ENCODE measurements around the gene FAM168A. TPM values are rescaled to one million over a fixed set of nuclear protein-coding genes. Genes with fewer than 3 reads are reported as not detected.

FAM168A gene
- polyA plus RNA-seq, 1 donor from 2014 or later, result 2.6 TPM

DNA sequence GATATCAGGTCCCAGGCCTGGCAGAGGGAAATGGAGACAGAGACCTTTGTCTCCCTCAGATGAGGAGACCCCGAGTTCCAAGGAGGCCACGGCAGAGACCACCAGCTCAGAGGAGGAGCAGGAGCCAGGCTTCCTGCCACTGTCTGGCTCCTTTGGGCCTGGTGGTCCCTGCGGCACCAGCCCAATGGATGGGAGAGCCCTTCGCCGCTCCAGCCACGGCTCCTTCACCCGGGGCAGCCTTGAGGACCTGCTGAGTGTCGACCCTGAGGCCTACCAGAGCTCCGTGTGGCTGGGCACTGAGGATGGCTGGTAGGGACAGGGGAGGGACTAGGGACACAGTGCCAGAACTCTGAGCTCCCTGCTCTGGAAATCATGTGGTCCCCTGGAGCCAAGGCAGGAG lies 234.8 kb downstream of the FAM168A start:
- peaks cover 1% of the 10 kb centered on the region for H3K27me3 Mint-ChIP-seq
- peaks cover 2% of the 10 kb centered on the region for H3K36me3 Mint-ChIP-seq
- H3K27ac Mint-ChIP-seq, result peak overlapping the region; percentile 59 to 93 (median 66)
- no peaks in the 10 kb centered on the region for H3K9me3 Mint-ChIP-seq
- H3K4me3 Mint-ChIP-seq, result peak overlapping the region in 1 of 4 donors; percentile 37
- H3K4me1 Mint-ChIP-seq, result peaks cover 26 to 36% (median 27%) of the 10 kb centered on the region in 3 donors

DNA sequence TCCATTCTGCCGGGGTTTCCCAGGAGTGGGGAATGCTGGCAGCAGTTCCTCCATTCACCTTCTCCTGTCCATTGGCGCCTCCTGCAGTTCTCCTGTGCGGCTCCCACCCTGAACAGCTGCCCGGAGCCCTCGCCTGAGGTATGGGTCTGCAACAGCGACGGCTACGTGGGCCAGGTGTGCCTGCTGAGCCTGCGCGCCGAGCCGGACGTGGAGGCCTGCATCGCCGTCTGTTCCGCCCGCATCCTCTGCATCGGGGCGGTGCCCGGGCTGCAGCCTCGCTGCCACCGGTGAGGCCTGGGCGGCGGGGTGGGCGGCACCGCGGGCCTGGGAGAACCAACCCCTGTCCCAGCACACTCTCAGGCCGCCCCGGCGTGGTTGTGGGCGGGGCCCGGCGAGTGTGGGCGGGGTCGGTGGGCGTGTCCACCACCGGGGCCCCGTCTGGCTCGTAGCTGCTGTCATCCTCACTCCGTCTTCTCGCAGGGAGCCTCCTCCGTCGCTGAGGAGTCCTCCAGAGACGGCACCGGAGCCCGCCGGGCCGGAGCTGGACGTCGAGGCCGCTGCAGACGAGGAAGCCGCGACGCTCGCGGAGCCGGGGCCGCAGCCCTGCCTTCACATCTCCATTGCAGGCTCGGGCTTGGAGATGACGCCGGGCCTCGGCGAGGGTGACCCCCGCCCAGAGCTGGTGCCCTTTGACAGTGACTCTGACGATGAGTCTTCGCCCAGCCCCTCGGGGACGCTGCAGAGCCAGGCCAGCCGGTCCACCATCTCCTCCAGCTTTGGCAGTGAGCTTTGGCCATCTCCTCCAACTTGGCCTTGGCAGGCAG lies 235.7 kb downstream of the FAM168A start:
- Mint-ChIP-seq H3K9me3 (no peaks in the 10 kb centered on the region), H3K27me3 (peaks cover 1% of the 10 kb centered on the region), H3K4me3 (no peak overlapping the region), H3K4me1 (peaks cover 17 to 27% (median 18%) of the 10 kb centered on the region in 3 donors), H3K27ac (peak overlapping the region; percentile 59 to 93 (median 66)), H3K36me3 (peaks cover 2% of the 10 kb centered on the region)

DNA sequence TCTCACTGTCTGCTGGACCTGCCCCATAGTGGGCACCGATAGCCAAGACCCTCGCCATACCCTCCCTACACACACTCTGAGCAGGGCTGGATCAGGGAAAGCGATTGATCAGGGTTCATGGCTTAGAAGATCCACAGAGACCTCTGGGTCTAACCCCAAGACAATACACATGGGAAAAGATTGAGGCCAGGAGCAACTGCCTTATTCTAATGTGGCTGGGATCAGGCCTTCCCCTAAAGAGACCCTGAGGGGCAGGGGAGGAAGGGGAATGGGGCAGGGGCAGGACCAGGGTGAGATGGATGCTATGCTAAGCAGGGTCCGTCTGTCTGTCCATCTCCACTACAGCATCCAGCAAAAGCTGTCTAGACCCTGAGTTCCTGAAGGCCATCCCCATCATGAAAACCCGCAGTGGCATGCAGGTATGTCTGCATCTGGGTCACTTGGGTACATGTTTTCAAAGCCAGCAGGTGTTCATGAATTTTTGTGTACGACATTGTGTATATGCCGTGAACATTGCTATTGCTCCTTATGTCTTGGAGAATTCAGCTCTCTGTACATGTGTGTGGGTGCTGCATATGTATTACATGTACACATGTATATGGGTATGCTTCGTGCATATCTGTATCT lies 237.1 kb downstream of the FAM168A start:
- Mint-ChIP-seq H3K36me3 (peaks cover 2% of the 10 kb centered on the region), H3K4me1 (peaks cover 7 to 17% (median 8%) of the 10 kb centered on the region in 3 donors), H3K27me3 (no peaks in the 10 kb centered on the region), H3K27ac (peak overlapping the region in 1 of 3 donors; percentile 70), H3K9me3 (no peaks in the 10 kb centered on the region), H3K4me3 (no peak overlapping the region)

DNA sequence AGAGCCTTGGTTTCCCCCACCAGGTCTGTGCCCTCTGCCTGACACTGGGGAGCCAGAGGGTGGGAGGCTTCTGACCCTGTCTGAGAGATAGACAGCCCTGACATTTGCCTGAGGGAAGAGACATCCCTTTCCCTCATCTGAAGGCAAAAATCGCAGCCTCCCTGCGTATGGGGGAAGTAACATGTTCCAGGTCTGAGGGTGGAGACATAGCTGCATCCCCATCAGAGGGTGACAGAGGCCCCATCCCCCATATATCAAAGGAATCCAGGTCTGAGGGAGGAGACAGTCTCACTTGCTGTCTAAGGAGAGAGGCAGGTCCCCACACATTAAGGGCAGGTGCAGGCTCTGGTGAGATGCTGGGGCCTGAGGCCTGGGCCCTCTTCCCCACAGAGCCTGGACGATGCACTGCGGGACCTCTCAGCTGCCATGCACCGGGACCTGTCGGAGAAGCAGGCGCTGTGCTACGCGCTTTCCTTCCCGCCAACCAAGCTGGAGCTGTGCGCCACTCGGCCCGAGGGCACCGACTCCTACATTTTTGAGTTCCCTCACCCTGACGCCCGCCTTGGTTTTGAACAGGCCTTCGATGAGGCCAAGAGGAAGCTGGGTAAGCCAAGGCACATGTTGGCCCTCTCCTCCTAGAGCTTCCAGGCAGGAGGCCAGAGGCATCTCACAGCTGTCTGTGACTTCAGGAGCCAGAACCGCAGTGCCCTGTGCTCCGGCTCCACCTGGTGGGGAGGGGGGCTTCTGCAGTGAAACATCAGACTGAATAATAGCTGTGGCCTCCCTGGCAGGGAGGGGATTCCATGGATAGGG lies 237.8 kb downstream of the FAM168A start:
- H3K36me3 Mint-ChIP-seq, result peaks cover 2% of the 10 kb centered on the region
- peak overlapping the region in 1 of 3 donors; percentile 53 for H3K27ac Mint-ChIP-seq

DNA sequence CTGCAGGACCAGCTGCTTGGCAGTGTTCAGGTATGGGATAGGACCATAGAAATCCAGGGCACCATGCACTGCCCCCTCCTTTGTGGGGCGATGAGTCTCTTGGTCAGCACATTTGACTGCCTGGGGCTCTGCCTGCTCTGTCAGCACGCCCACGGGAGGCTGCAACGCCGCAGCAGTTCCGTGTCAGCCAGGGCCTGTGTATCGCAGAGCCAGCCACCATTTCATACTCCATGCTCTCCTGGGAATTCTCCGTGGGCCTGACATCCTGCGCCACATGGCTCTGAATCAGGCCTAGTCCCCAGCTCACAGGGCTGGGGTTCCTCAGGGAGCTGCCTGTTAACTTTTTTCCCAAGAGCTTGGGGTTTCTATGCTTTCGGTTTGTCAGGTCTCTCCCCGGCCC lies 238.6 kb downstream of the FAM168A start:
- Mint-ChIP-seq H3K27me3 (no peaks in the 10 kb centered on the region), H3K36me3 (peaks cover 2% of the 10 kb centered on the region), H3K9me3 (no peaks in the 10 kb centered on the region), H3K27ac (no peak overlapping the region), H3K4me3 (no peak overlapping the region), H3K4me1 (peaks cover 6 to 9% (median 7%) of the 10 kb centered on the region in 3 donors)

More for the DNA sequence above, 237.8 kb downstream of the FAM168A start:
- Mint-ChIP-seq H3K27me3 (no peaks in the 10 kb centered on the region), H3K9me3 (no peaks in the 10 kb centered on the region), H3K4me3 (no peak overlapping the region), H3K4me1 (peaks cover 6 to 14% (median 7%) of the 10 kb centered on the region in 3 donors)

DNA sequence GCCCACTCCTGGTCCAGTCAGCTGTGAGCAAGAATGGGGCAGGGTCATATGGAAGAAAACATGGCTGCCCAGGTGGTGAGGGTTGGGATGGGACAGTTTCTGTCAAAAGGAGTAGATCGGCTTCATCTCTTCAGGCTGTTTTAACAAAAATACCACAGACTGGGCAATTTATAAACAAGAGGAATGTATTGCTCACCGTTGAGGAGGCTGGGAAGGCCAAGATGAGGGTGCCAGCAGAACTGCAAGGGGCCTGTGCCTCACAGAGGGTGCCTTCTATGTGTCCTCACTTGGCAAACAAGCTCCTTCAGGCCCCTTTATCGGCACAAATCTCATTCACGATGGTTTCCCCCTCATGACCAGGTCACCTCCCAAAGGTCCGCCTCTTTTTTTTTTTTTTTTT lies 239.8 kb downstream of the FAM168A start:
- H3K27ac Mint-ChIP-seq, result no peak overlapping the region
- H3K27me3 Mint-ChIP-seq, result no peaks in the 10 kb centered on the region
- peaks cover 2% of the 10 kb centered on the region for H3K36me3 Mint-ChIP-seq
- H3K4me1 Mint-ChIP-seq, result peaks cover 0 to 2% (median 0%) of the 10 kb centered on the region in 3 donors
- no peaks in the 10 kb centered on the region for H3K9me3 Mint-ChIP-seq
- H3K4me3 Mint-ChIP-seq, result no peak overlapping the region

DNA sequence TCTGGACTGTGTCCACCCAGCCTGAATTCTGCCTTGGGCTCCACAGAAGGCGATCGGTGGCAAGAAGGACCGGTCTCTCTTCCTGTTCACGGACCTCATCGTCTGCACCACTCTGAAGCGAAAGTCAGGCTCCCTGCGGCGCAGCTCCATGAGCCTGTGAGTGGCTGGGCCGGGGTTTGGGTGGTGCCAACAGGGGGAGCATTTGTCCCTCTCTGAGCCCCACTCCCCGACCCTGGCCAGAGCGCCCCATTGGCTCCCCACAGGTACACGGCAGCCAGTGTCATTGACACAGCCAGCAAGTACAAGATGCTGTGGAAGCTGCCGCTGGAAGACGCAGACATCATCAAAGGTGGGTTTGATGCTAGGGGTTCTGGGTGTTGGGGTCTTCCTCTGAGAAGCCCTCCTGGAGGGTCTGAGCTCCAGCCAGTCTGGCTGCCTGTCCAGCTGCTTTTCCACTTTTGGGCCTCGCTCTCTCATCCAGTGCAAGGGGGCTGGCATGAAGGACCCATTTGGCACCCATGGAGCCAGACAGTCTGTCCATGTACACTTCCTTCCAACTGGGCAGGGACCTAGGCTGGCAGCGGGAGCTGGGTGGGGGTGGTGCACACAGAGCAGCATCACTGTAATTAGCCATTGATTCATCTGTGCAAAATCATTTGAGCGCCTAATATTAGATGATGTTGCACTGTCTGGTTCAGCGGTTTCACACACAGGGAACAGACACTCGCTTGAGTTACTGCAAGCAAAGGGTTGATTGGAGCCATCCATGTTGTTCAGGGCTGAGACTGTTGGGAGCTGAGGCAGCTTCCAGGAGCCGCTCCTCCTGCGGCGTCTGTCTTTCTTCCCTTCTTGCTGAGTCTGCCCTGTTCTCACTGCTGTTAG lies 240.7 kb downstream of the FAM168A start:
- no peaks in the 10 kb centered on the region for H3K27me3 Mint-ChIP-seq
- peaks cover 2% of the 10 kb centered on the region for H3K36me3 Mint-ChIP-seq
- H3K4me1 Mint-ChIP-seq, result peaks cover 0 to 2% (median 0%) of the 10 kb centered on the region in 3 donors
- H3K4me3 Mint-ChIP-seq, result no peak overlapping the region
- no peaks in the 10 kb centered on the region for H3K9me3 Mint-ChIP-seq
- H3K27ac Mint-ChIP-seq, result no peak overlapping the region

DNA sequence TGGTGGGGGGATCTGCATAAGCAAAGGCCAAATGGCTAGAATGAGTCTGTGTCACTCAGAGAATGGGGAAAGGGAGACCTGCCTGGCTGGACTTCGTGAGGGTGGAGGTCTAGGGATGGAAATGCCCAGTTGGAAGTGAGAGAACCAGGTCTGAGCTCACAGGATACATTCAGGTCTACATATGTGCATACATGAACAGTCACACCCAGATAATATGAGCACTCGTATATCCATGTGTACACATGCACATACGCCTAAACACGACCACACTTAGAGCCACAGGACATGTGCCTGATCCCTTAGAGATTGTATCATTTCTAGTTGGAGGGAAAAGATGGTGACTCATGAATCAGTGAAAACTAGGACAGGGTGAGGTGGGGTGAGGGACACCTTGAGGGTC lies 242.8 kb downstream of the FAM168A start:
- peaks cover 2% of the 10 kb centered on the region for H3K36me3 Mint-ChIP-seq
- no peaks in the 10 kb centered on the region for H3K27me3 Mint-ChIP-seq
- H3K4me1 Mint-ChIP-seq, result peaks cover 0 to 7% (median 5%) of the 10 kb centered on the region in 3 donors
- H3K9me3 Mint-ChIP-seq, result no peaks in the 10 kb centered on the region
- H3K4me3 Mint-ChIP-seq, result no peak overlapping the region
- peak overlapping the region in 1 of 3 donors; percentile 91 for H3K27ac Mint-ChIP-seq

DNA sequence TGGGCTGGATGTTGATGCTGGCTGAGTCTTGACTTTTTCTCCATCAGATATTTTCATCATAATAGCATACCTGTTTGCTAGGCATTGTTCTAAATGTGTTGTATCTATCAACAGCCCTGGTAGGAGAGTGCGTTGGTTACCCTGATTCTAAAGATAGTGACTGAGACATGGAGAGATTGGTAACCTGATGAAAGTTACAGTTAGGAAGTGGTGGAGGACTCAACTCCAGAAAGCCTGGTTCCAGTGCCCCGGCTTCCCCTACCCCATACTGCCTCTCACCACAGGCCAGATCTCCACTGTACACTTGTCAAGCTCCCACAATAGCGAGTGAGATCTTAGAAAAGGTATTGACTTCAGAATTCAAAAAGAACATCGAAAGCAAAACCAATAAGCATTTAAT lies 244.5 kb downstream of the FAM168A start:
- peaks cover 2% of the 10 kb centered on the region for H3K36me3 Mint-ChIP-seq
- H3K27ac Mint-ChIP-seq, result peak overlapping the region in 1 of 3 donors; percentile 57
- no peaks in the 10 kb centered on the region for H3K9me3 Mint-ChIP-seq
- peaks cover 0 to 8% (median 5%) of the 10 kb centered on the region in 3 donors for H3K4me1 Mint-ChIP-seq
- peaks cover 2% of the 10 kb centered on the region for H3K27me3 Mint-ChIP-seq
- H3K4me3 Mint-ChIP-seq, result no peak overlapping the region

DNA sequence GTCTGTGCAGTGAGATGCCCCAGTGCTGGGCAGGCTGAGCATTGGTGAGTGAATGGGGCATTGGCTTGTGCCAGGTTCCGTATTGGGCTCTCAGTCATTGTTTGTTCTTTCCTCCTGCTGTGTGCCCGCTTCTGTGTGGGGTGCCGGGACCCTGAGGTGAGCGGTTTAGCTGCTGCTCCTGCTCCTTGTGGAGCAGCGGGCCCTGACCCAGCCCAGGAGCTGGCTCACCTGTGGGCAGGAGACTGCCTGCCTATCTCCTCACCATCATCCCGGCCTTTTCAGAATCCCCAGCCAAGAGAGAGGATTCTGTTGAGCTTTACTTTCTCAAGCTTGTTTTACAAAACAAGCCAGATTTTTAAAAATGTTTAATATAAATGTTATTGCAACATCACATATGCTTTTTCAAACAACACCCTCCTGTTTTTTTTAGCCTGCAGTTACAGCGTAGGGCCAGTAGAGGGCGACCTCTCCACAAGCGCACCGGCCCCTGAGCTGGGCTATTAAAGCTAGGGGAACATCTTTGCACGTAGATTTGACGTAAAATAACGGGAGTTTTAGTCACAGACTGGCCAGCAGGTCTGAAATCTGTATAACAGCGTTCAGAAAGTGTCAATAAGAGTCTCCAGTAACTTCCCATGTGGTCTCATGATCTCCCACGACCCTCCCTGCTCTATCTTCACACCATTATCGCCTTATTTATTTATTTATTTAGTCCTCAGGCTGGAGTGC lies 246.8 kb downstream of the FAM168A start:
- Mint-ChIP-seq H3K36me3 (peaks cover 2% of the 10 kb centered on the region), H3K4me1 (peaks cover 0 to 8% (median 5%) of the 10 kb centered on the region in 3 donors), H3K4me3 (peak overlapping the region in 2 of 4 donors; percentile 33 to 52), H3K27me3 (peaks cover 2% of the 10 kb centered on the region), H3K27ac (peak overlapping the region in 1 of 3 donors; percentile 67), H3K9me3 (no peaks in the 10 kb centered on the region)

Other genes with a start within 250 kb of the FAM168A start
- 29.9 TPM for gene RELT, start 221.7 kb downstream of the FAM168A start, polyA plus RNA-seq
- gene PLEKHB1, start 48.5 kb upstream of the FAM168A start, polyA plus RNA-seq, result 50.3 TPM
- 93.4 TPM for gene RAB6A, start 163.0 kb upstream of the FAM168A start, polyA plus RNA-seq
- gene MRPL48, start 189.8 kb upstream of the FAM168A start, polyA plus RNA-seq, result 61.0 TPM